Measurements from ENCODE around the gene ALOX12.

GRCh38 chr17:7042501-7043181, 46.8 kb downstream of the ALOX12 start:
- TF ChIP-seq, protein P1, sequence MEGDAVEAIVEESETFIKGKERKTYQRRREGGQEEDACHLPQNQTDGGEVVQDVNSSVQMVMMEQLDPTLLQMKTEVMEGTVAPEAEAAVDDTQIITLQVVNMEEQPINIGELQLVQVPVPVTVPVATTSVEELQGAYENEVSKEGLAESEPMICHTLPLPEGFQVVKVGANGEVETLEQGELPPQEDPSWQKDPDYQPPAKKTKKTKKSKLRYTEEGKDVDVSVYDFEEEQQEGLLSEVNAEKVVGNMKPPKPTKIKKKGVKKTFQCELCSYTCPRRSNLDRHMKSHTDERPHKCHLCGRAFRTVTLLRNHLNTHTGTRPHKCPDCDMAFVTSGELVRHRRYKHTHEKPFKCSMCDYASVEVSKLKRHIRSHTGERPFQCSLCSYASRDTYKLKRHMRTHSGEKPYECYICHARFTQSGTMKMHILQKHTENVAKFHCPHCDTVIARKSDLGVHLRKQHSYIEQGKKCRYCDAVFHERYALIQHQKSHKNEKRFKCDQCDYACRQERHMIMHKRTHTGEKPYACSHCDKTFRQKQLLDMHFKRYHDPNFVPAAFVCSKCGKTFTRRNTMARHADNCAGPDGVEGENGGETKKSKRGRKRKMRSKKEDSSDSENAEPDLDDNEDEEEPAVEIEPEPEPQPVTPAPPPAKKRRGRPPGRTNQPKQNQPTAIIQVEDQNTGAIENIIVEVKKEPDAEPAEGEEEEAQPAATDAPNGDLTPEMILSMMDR (IDR thresholded peaks at IDR 0.05) = no peak
- TF ChIP-seq POLR2A (IDR thresholded peaks at IDR 0.05) = no peak
